Activated CD4-positive, alpha-beta memory T cell treated with anti-CD3 and anti-CD28 coated beads for 36 hours (primary cell): Measurements from ENCODE around the gene EXOSC5. TPM values are rescaled to one million over a fixed set of nuclear protein-coding genes. Genes with fewer than 3 reads are reported as not detected.
"Not testable (repeated sequence)": the region's sequence is repeated elsewhere in the genome, so short reads cannot be mapped to it uniquely, and the experiment has no call there.

ENCODE experiments used
- CTCF ChIA-PET: fragments of 350-600 bp; sonication (Branson Sonifier 250); formaldehyde crosslinking; loops from one replicate; lab custom pipeline; 2021; ENCODE audit warnings: antibody characterized with exemption, inconsistent platforms; lab: Charles Lee
- POLR2A ChIA-PET: fragments of 350-600 bp; sonication (Branson Sonifier 250); formaldehyde crosslinking; loops from one replicate; lab custom pipeline; 2021; ENCODE audit warnings: antibody characterized with exemption; lab: Charles Lee
- DNase-seq: peaks from one replicate; pipeline ENCODE4 v3.0.0-alpha.2; 2020
- H3K27ac Mint-ChIP-seq: one replicate; pipeline ENCODE4 v1.8.0; 2021; ENCODE audit warnings: mixed read lengths
- H3K27me3 Mint-ChIP-seq: one replicate; pipeline ENCODE4 v1.8.0; 2021; ENCODE audit warnings: mixed read lengths
- H3K36me3 Mint-ChIP-seq: one replicate; pipeline ENCODE4 v1.8.0; 2021; ENCODE audit warnings: mixed read lengths
- H3K4me1 Mint-ChIP-seq: one replicate; pipeline ENCODE4 v1.8.0; 2021; ENCODE audit warnings: low read depth, mixed read lengths
- H3K4me3 Mint-ChIP-seq: one replicate; pipeline ENCODE4 v1.8.0; 2021; ENCODE audit warnings: mild to moderate bottlenecking, mixed read lengths
- H3K9me3 Mint-ChIP-seq: one replicate; pipeline ENCODE4 v1.8.0; 2021; ENCODE audit warnings: mixed read lengths
- intact Hi-C: fragments of 100-400 bp; cut with micrococcal nuclease; formaldehyde crosslinking; loops from one replicate; pipeline ENCODE4 v1.15.1; 2023
- total RNA-seq, 2 experiments: library from RNA; stranded (reverse); gene quantifications; one replicate each; pipeline ENCODE4 v1.2.3, GENCODE V29; 2021

EXOSC5 gene
- total RNA-seq, 2 experiments from 2014 or later: 43.0 to 45.5 TPM

GRCh38 chr19:41435376-41435775 lies 38.2 kb upstream of the EXOSC5 start:
- H3K4me3 Mint-ChIP-seq, H3K27ac Mint-ChIP-seq, H3K27me3 Mint-ChIP-seq, DNase-seq, intact Hi-C loops, H3K9me3 Mint-ChIP-seq: not testable (repeated sequence)
- ChIA-PET POLR2A (interaction anchor here (1.7 kb wide), 1 partner anchor 128 kb away, joined by 5 read pairs; no protein-coding TSS in a partner anchor), CTCF (interaction anchor here (1.1 to 2.9 kb wide), 2 partner anchors 14 to 101 kb away, joined by 3 to 9 read pairs; no protein-coding TSS in a partner anchor)
- H3K36me3 Mint-ChIP-seq: peaks cover 23% of the 10 kb centered on the region
- peaks cover 15% of the 10 kb centered on the region for H3K4me1 Mint-ChIP-seq

GRCh38 chr19:41434450-41434849 lies 37.3 kb upstream of the EXOSC5 start:
- ChIA-PET CTCF (interaction anchor here (2.9 kb wide), 1 partner anchor 15 kb away, joined by 9 read pairs; no protein-coding TSS in a partner anchor), POLR2A (no interaction called here)
- Mint-ChIP-seq H3K9me3 (no peaks in the 10 kb centered on the region), H3K36me3 (peaks cover 23% of the 10 kb centered on the region), H3K4me3 (no peak overlapping the region), H3K4me1 (peaks cover 12% of the 10 kb centered on the region), H3K27me3 (no peaks in the 10 kb centered on the region), H3K27ac (no peak overlapping the region)
- DNase-seq: no peak
- intact Hi-C loops: no loop called here

- CTCF ChIA-PET: interaction anchor here (1.2 kb wide), 1 partner anchor 131 kb away, joined by 4 read pairs; no protein-coding TSS in a partner anchor
- H3K4me1 Mint-ChIP-seq: peaks cover 15% of the 10 kb centered on the region
- H3K4me3 Mint-ChIP-seq: no peak overlapping the region
- H3K27ac Mint-ChIP-seq: no peak overlapping the region
- no peaks in the 10 kb centered on the region for H3K9me3 Mint-ChIP-seq
- H3K27me3 Mint-ChIP-seq: no peaks in the 10 kb centered on the region
- intact Hi-C loops: no loop called here
- no peak for DNase-seq
- peaks cover 20% of the 10 kb centered on the region for H3K36me3 Mint-ChIP-seq
- POLR2A ChIA-PET: no interaction called here
Measured at GRCh38 chr19:41433171-41433570, 36.0 kb upstream of the EXOSC5 start.

- H3K9me3 Mint-ChIP-seq: no peaks in the 10 kb centered on the region
- intact Hi-C loops: no loop called here
- ChIA-PET POLR2A (interaction anchor here (0.6 kb wide), 1 partner anchor 215 kb away, joined by 3 read pairs; no protein-coding TSS in a partner anchor), CTCF (interaction anchor here (1.0 to 1.9 kb wide), 3 partner anchors 8 to 95 kb away, joined by 3 to 6 read pairs (median 3); partner anchors contain the start of gene DMAC2)
- H3K36me3 Mint-ChIP-seq: peaks cover 20% of the 10 kb centered on the region
- no peak overlapping the region for H3K4me3 Mint-ChIP-seq
- no peak overlapping the region for H3K27ac Mint-ChIP-seq
- peaks cover 22% of the 10 kb centered on the region for H3K4me1 Mint-ChIP-seq
- H3K27me3 Mint-ChIP-seq: no peaks in the 10 kb centered on the region
- DNase-seq: no peak
Measured at GRCh38 chr19:41431426-41432386, 34.5 kb upstream of the EXOSC5 start.

- POLR2A ChIA-PET: interaction anchor here (0.6 kb wide), 1 partner anchor 216 kb away, joined by 3 read pairs; no protein-coding TSS in a partner anchor
- no peak for DNase-seq
- intact Hi-C loops: no loop called here
- no peak overlapping the region for H3K4me3 Mint-ChIP-seq
- peaks cover 20% of the 10 kb centered on the region for H3K4me1 Mint-ChIP-seq
- H3K27ac Mint-ChIP-seq: no peak overlapping the region
- no peaks in the 10 kb centered on the region for H3K9me3 Mint-ChIP-seq
- CTCF ChIA-PET: interaction anchor here (1.0 to 1.9 kb wide), 3 partner anchors 9 to 94 kb away, joined by 3 to 6 read pairs (median 3); partner anchors contain the start of gene DMAC2
- H3K27me3 Mint-ChIP-seq: no peaks in the 10 kb centered on the region
- peaks cover 18% of the 10 kb centered on the region for H3K36me3 Mint-ChIP-seq
Measured at GRCh38 chr19:41430922-41431321, 33.8 kb upstream of the EXOSC5 start.

- Mint-ChIP-seq H3K9me3 (no peaks in the 10 kb centered on the region), H3K4me3 (peak overlapping the region; percentile 24), H3K27ac (peak overlapping the region; percentile 70), H3K27me3 (no peaks in the 10 kb centered on the region), H3K36me3 (peaks cover 15% of the 10 kb centered on the region), H3K4me1 (peaks cover 21% of the 10 kb centered on the region)
- no peak for DNase-seq
- ChIA-PET CTCF (interaction anchor here (1.2 to 2.1 kb wide), 4 partner anchors 12 to 135 kb away, joined by 3 to 16 read pairs (median 6); partner anchors contain the start of gene DMAC2), POLR2A (interaction anchor here (0.8 to 1.0 kb wide), 3 partner anchors 9 to 18 kb away, joined by 4 to 7 read pairs (median 4); partner anchors contain the start of gene DMAC2)
- intact Hi-C loops: no loop called here
Measured at GRCh38 chr19:41428481-41428859, 31.3 kb upstream of the EXOSC5 start.

GRCh38 chr19:41427647-41428480 lies 30.7 kb upstream of the EXOSC5 start:
- Mint-ChIP-seq H3K27me3 (no peaks in the 10 kb centered on the region), H3K9me3 (no peaks in the 10 kb centered on the region), H3K27ac (peak overlapping the region; percentile 85), H3K36me3 (peaks cover 14% of the 10 kb centered on the region), H3K4me1 (peaks cover 21% of the 10 kb centered on the region), H3K4me3 (peak overlapping the region; percentile 67)
- POLR2A ChIA-PET: interaction anchor here (0.8 kb wide), 2 partner anchors 9 to 19 kb away, joined by 4 to 7 read pairs; no protein-coding TSS in a partner anchor
- intact Hi-C loops: no loop called here
- CTCF ChIA-PET: interaction anchor here (1.2 to 2.1 kb wide), 5 partner anchors 12 to 136 kb away, joined by 3 to 16 read pairs (median 6); partner anchors contain the start of gene DMAC2
- peak; percentile 56 for DNase-seq

GRCh38 chr19:41426952-41427646 lies 29.9 kb upstream of the EXOSC5 start, which contains the start of gene B3GNT8:
TSS of gene B3GNT8 (minus strand) at chr19:41427374. CDS start at chr19:41426778, 596 bp downstream.
- POLR2A ChIA-PET: interaction anchor here (0.7 kb wide), 1 partner anchor 76 kb away, joined by 3 read pairs; no protein-coding TSS in a partner anchor
- Mint-ChIP-seq H3K27ac (peak within 1 kb of the TSS; percentile 85), H3K36me3 (peaks cover 11% of the 10 kb centered on the region), H3K27me3 (no peaks in the 10 kb centered on the region), H3K9me3 (no peaks in the 10 kb centered on the region), H3K4me3 (peak within 1 kb of the TSS; percentile 67), H3K4me1 (peaks cover 21% of the 10 kb centered on the region)
- peak; percentile 67 for DNase-seq
- CTCF ChIA-PET: interaction anchor here (1.6 kb wide), 1 partner anchor 22 kb away, joined by 6 read pairs; no protein-coding TSS in a partner anchor
- intact Hi-C loops: no loop called here

GRCh38 chr19:41426116-41426841 lies 29.1 kb upstream of the EXOSC5 start:
- ChIA-PET CTCF (interaction anchor here (1.6 kb wide), 1 partner anchor 23 kb away, joined by 6 read pairs; no protein-coding TSS in a partner anchor), POLR2A (interaction anchor here (0.7 kb wide), 1 partner anchor 75 kb away, joined by 3 read pairs; no protein-coding TSS in a partner anchor)
- no peak overlapping the region for H3K4me3 Mint-ChIP-seq
- no peaks in the 10 kb centered on the region for H3K9me3 Mint-ChIP-seq
- H3K36me3 Mint-ChIP-seq: peaks cover 6% of the 10 kb centered on the region
- peak overlapping the region; percentile 51 for H3K27ac Mint-ChIP-seq
- intact Hi-C loops: no loop called here
- no peaks in the 10 kb centered on the region for H3K27me3 Mint-ChIP-seq
- peaks cover 21% of the 10 kb centered on the region for H3K4me1 Mint-ChIP-seq
- no peak for DNase-seq
